ENCODE results near the gene CRELD2. TPM values are rescaled to one million over a fixed set of nuclear protein-coding genes. Genes with fewer than 3 reads are reported as not detected.

CRELD2 gene
- total and polyA plus RNA-seq, 2 of the 13 experiments (the other 11 are each of a cell fraction or from before 2014, with no cell fraction given) = 17.2 to 44.7 TPM

- DNase-seq (ENCODE audit: low spot score) (no peak), FAIRE-seq (no peak), ATAC-seq (no peak)
- H2AFZ ChIP-seq (ENCODE audit: low read length) = no peak overlapping the region
- intact Hi-C loops (cut with micrococcal nuclease; ENCODE audit: unreplicated experiment) (no loop called here), in situ Hi-C loops (cut with HindIII; ENCODE audit: extremely low pct_ligation_motif_present, low pct_unique_long_range_greater_than_20kb) (no loop called here)
- no peaks in the 10 kb centered on the region for H3K9me3 ChIP-seq (ENCODE audit: low read length)
- H3K4me2 ChIP-seq (ENCODE audit: low read depth, low read length) = no peak overlapping the region
- no peak overlapping the region for H3K4me3 ChIP-seq (replicated peaks in 1 of 3; ENCODE audit: insufficient read depth in 1 of 3, low read depth in 2 of 3, low read length in 3 of 3)
- 96% methylated on average over 14 of the region's 14 CpGs for WGBS (ENCODE audit: low lambda C conversion rate)
- TF ChIP-seq TCF12 (IDR thresholded peaks at IDR 0.05) (no peak), TCF12 (CRISPR knock-in tag; IDR thresholded peaks at IDR 0.05) (no peak), ATF1 (CRISPR knock-in tag; IDR thresholded peaks at IDR 0.05) (no peak), KLF9 (CRISPR knock-in tag; IDR thresholded peaks at IDR 0.05; ENCODE audit: low read depth) (no peak), MXD1 (CRISPR knock-in tag; IDR thresholded peaks at IDR 0.05) (no peak), ZBTB1 (CRISPR knock-in tag; IDR thresholded peaks at IDR 0.05; ENCODE audit: borderline replicate concordance) (no peak), MIXL1 (CRISPR knock-in tag; IDR thresholded peaks at IDR 0.05) (no peak), NCOR1 (IDR thresholded peaks at IDR 0.05; ENCODE audit: borderline replicate concordance, low read length) (no peak), DPF2 (CRISPR knock-in tag; IDR thresholded peaks at IDR 0.05; ENCODE audit: borderline replicate concordance, low read depth) (no peak), MIER2 (CRISPR knock-in tag; IDR thresholded peaks at IDR 0.05) (no peak), HOMEZ (CRISPR knock-in tag; IDR thresholded peaks at IDR 0.05; ENCODE audit: low read depth) (no peak), HMG20B (CRISPR knock-in tag; conservative IDR thresholded peaks at IDR 0.05) (no peak), HBP1 (CRISPR knock-in tag; IDR thresholded peaks at IDR 0.05; ENCODE audit: low read depth) (no peak), RXRA (CRISPR knock-in tag; IDR thresholded peaks at IDR 0.05) (no peak)
- H3K27ac ChIP-seq (ENCODE audit: extremely low read length, insufficient read depth, low read length) = no peak overlapping the region
- no TSS peak for BruUV-seq (replicated peaks)
- H3K4me1 ChIP-seq (ENCODE audit: insufficient read depth, low read length) = no peaks in the 10 kb centered on the region
- no peaks in the 10 kb centered on the region for H4K20me1 ChIP-seq (ENCODE audit: insufficient read depth, low read length)
- no peak overlapping the region for H3K9ac ChIP-seq (ENCODE audit: insufficient read depth, low read depth, low read length)
- POLR2A ChIA-PET = no interaction called here
- H3K79me2 ChIP-seq (ENCODE audit: insufficient read depth, low read length) = peaks cover 9% of the 10 kb centered on the region
- H3K27me3 ChIP-seq (ENCODE audit: control insufficient read depth in 1 of 2, insufficient read depth in 2 of 2, low read length in 2 of 2) = no peaks in the 10 kb centered on the region
- H3K36me3 ChIP-seq (replicated peaks in 1 of 2; ENCODE audit: control insufficient read depth in 1 of 2, insufficient read depth in 2 of 2, low read length in 2 of 2) = peaks cover 20 to 54% of the 10 kb centered on the region in 2 experiments
- CTCF ChIA-PET (ENCODE audit: low intra/inter-chr PET ratio, low total read pairs) = no interaction called here
Observed at GRCh38 chr22:49887064-49887451, 31.4 kb upstream of the CRELD2 start.

All from HepG2 (cell line).